Neural crest cell (in vitro differentiated cells): Measurements from ENCODE around the gene STK24. TPM values are rescaled to one million over a fixed set of nuclear protein-coding genes. Genes with fewer than 3 reads are reported as not detected.

Experiments
- DNase-seq: peaks from one replicate; pipeline ENCODE4 v3.0.0; 2021; ENCODE audit warnings: low read depth, mixed read lengths, low spot score
- H3K27ac Mint-ChIP-seq: one replicate; pipeline ENCODE4 v1.8.0; 2021; ENCODE audit warnings: mild to moderate bottlenecking, mixed read lengths; ENCODE audit not compliant: unreplicated experiment
- H3K27me3 Mint-ChIP-seq: 2 replicates; pipeline ENCODE4 v1.8.0; 2021; ENCODE audit warnings: low read depth, mild to moderate bottlenecking, mixed read lengths
- H3K36me3 Mint-ChIP-seq: 2 replicates; pipeline ENCODE4 v1.8.0; 2021; ENCODE audit warnings: low read depth, mild to moderate bottlenecking, mixed read lengths
- H3K4me1 Mint-ChIP-seq: 2 replicates; pipeline ENCODE4 v1.8.0; 2021; ENCODE audit warnings: mixed read lengths
- H3K4me3 Mint-ChIP-seq: one replicate; pipeline ENCODE4 v1.8.0; 2021; ENCODE audit warnings: mild to moderate bottlenecking, mixed read lengths
- H3K9me3 Mint-ChIP-seq: 2 replicates; pipeline ENCODE4 v1.8.0; 2021; ENCODE audit warnings: mixed read lengths
- total RNA-seq: library from RNA; stranded (reverse); gene quantifications from 2 replicates; pipeline ENCODE4 v1.2.1, GENCODE V29; 2021
- TF ChIP-seq, protein P1 (sequence below): fragments of 200-600 bp; sonication (generic); conservative IDR thresholded peaks from 2 replicates; pipeline ENCODE4 v1.5.0; 2021; ENCODE audit warnings: antibody characterized with exemption, mild to moderate bottlenecking

The STK24 gene
- total RNA-seq, 1 donor from 2014 or later = 114 TPM

DNA sequence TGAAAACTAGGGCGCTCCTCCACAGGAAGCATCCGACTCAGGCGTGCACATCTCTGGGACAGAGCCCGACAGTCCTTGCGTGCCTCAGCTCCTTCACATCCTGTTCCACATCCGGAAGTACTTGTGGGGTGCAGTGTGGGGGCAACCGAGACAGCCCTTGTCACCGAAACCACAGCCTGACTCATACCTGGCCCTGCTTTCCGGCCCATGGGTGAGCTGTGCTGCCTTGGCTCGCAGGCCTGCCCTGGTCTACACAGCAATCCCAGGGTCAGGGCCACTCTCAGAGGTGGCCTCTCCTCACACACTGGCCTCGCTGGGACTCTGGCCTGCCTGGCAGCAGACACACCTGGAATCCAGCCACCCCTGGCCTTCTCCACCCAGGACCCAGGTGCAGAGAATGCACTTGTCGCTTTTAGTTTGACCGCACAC lies 100.4 kb downstream of the STK24 start:
- peak overlapping the region; percentile 91 for H3K27ac Mint-ChIP-seq
- DNase-seq = no peak

GRCh38 chr13:98476106-98476505 lies 100.8 kb downstream of the STK24 start:
- peaks cover 52% of the 10 kb centered on the region for H3K4me1 Mint-ChIP-seq
- H3K27ac Mint-ChIP-seq = peak overlapping the region; percentile 91
- DNase-seq = no peak
- peaks cover 16% of the 10 kb centered on the region for H3K36me3 Mint-ChIP-seq
- H3K27me3 Mint-ChIP-seq = no peaks in the 10 kb centered on the region
- no peaks in the 10 kb centered on the region for H3K9me3 Mint-ChIP-seq
- TF ChIP-seq, protein P1, sequence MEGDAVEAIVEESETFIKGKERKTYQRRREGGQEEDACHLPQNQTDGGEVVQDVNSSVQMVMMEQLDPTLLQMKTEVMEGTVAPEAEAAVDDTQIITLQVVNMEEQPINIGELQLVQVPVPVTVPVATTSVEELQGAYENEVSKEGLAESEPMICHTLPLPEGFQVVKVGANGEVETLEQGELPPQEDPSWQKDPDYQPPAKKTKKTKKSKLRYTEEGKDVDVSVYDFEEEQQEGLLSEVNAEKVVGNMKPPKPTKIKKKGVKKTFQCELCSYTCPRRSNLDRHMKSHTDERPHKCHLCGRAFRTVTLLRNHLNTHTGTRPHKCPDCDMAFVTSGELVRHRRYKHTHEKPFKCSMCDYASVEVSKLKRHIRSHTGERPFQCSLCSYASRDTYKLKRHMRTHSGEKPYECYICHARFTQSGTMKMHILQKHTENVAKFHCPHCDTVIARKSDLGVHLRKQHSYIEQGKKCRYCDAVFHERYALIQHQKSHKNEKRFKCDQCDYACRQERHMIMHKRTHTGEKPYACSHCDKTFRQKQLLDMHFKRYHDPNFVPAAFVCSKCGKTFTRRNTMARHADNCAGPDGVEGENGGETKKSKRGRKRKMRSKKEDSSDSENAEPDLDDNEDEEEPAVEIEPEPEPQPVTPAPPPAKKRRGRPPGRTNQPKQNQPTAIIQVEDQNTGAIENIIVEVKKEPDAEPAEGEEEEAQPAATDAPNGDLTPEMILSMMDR = no peak
- H3K4me3 Mint-ChIP-seq = peak overlapping the region; percentile 27

More for the DNA sequence above, 100.4 kb downstream of the STK24 start:
- Mint-ChIP-seq H3K4me1 (peaks cover 56% of the 10 kb centered on the region), H3K9me3 (no peaks in the 10 kb centered on the region), H3K4me3 (peak overlapping the region; percentile 27), H3K36me3 (peaks cover 14% of the 10 kb centered on the region), H3K27me3 (no peaks in the 10 kb centered on the region)
- TF ChIP-seq, protein P1 = no peak

DNA sequence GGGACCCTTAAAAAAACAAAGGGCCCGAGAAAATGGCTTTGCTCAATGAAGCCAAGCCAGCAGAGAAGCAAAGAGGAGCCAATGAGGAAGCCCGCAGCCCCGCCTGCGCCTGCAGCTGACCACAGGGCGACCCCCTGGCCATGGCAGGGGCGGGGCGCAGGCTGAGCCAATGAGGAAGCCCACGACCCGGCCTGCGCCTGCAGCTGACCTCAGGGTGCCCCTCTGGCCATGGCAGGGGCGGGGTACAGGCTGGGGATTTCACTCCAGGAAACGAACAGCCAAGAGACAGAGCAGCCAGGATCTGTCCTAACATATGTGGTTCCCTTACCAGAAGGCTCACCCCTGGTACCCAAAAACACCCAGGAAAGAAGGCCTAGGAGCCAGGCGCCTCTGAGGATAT lies 101.4 kb downstream of the STK24 start:
- DNase-seq = peak; percentile 50
- no peaks in the 10 kb centered on the region for H3K9me3 Mint-ChIP-seq
- H3K27ac Mint-ChIP-seq = peak overlapping the region; percentile 62
- H3K4me3 Mint-ChIP-seq = peak overlapping the region; percentile 34
- no peaks in the 10 kb centered on the region for H3K27me3 Mint-ChIP-seq
- peaks cover 48% of the 10 kb centered on the region for H3K4me1 Mint-ChIP-seq
- peaks cover 16% of the 10 kb centered on the region for H3K36me3 Mint-ChIP-seq
- TF ChIP-seq, protein P1 = no peak

- Mint-ChIP-seq H3K4me1 (peaks cover 46% of the 10 kb centered on the region), H3K27me3 (no peaks in the 10 kb centered on the region), H3K36me3 (peaks cover 16% of the 10 kb centered on the region), H3K9me3 (no peaks in the 10 kb centered on the region), H3K27ac (no peak overlapping the region), H3K4me3 (no peak overlapping the region)
- TF ChIP-seq, protein P1 = no peak
- DNase-seq = no peak
Measured at GRCh38 chr13:98474761-98475160, 102.1 kb downstream of the STK24 start.

GRCh38 chr13:98474292-98474691 lies 102.6 kb downstream of the STK24 start:
- H3K27ac Mint-ChIP-seq = no peak overlapping the region
- TF ChIP-seq, protein P1 = no peak
- DNase-seq = no peak
- H3K36me3 Mint-ChIP-seq = peaks cover 16% of the 10 kb centered on the region
- H3K4me1 Mint-ChIP-seq = peaks cover 41% of the 10 kb centered on the region
- no peak overlapping the region for H3K4me3 Mint-ChIP-seq
- no peaks in the 10 kb centered on the region for H3K9me3 Mint-ChIP-seq
- H3K27me3 Mint-ChIP-seq = no peaks in the 10 kb centered on the region

DNA sequence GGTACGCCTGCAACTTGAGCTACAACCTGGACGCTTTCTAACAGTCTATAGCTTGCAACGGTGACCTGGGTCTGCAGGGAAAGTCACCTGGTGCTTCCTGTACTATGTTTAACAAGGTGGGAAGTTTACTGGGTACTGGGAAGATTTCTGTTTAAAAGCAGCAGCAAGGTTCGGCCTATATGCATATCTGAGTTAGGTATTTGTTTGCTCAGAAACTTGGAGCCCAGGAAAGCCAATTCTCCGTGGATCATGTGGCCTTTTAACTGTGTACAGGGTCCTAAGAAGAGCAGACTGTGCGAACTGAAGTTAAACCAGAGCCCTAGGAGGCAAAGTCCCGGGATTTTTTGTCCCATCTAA lies 103.1 kb downstream of the STK24 start:
- H3K36me3 Mint-ChIP-seq = peaks cover 15% of the 10 kb centered on the region
- no peak overlapping the region for H3K27ac Mint-ChIP-seq
- no peak for DNase-seq
- peaks cover 36% of the 10 kb centered on the region for H3K4me1 Mint-ChIP-seq
- no peaks in the 10 kb centered on the region for H3K27me3 Mint-ChIP-seq
- no peak overlapping the region for H3K4me3 Mint-ChIP-seq
- TF ChIP-seq, protein P1 = no peak
- no peaks in the 10 kb centered on the region for H3K9me3 Mint-ChIP-seq
